Measurements from ENCODE around the gene SV2B.

SV2B gene

GRCh38 chr15:91268510-91268909 is 168.5 kb downstream of the SV2B start:
- TF ChIP-seq CTCF (conservative IDR thresholded peaks at IDR 0.05; ENCODE audit: low read depth, low read length) = peak; percentile 30
- H3K4me3 ChIP-seq (ENCODE audit: low read depth, low read length) = no peak overlapping the region
- DNase-seq (ENCODE audit: low read depth) = no peak

- H3K4me3 ChIP-seq (ENCODE audit: low read depth, low read length) = no peak overlapping the region
- TF ChIP-seq CTCF (conservative IDR thresholded peaks at IDR 0.05; ENCODE audit: low read depth, low read length) = no peak
- no peak for DNase-seq (ENCODE audit: low read depth)
These were observed 170.7 kb downstream of the SV2B start for GRCh38 chr15:91270747-91271146.

DNA sequence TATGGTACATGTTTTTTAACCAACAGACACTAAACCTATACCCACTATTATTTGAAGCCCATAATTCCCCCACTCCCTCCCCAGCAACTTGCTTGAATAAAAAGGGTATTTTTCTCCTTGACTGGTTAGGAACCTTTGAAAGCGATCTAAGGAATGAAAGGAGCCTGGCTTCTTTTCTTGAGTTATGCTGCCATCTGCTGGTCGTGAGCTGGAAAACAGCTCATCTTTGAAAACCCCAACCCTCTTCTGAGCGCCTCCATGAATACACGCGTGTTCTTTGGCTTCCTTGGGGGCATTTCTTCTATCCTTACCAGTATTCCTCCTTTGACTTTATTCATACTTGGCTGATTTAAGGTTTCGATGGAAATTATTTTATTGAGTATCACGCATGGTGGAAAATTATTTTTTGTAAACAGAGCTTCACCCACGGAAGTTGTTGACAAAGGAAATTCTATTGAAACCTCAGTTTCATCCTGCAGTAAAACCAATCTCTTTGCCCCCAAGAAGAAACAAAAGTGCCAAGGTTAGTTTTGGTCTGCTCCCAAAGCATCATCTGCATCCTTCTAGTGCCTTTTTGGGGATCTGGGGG is 171.6 kb downstream of the SV2B start:
- H3K4me3 ChIP-seq (ENCODE audit: low read depth, low read length) = no peak overlapping the region
- peak; percentile 82 for DNase-seq (ENCODE audit: low read depth)
- TF ChIP-seq CTCF (conservative IDR thresholded peaks at IDR 0.05; ENCODE audit: low read depth, low read length) = peak; percentile 85

- no peak for TF ChIP-seq CTCF (conservative IDR thresholded peaks at IDR 0.05; ENCODE audit: low read depth, low read length)
- no peak overlapping the region for H3K4me3 ChIP-seq (ENCODE audit: low read depth, low read length)
- no peak for DNase-seq (ENCODE audit: low read depth)
These were observed 175.8 kb downstream of the SV2B start for GRCh38 chr15:91275844-91276243.

- no peak for TF ChIP-seq CTCF (conservative IDR thresholded peaks at IDR 0.05; ENCODE audit: low read depth, low read length)
- DNase-seq (ENCODE audit: low read depth) = no peak
- no peak overlapping the region for H3K4me3 ChIP-seq (ENCODE audit: low read depth, low read length)
These were observed 178.9 kb downstream of the SV2B start for GRCh38 chr15:91278951-91279350.

DNA sequence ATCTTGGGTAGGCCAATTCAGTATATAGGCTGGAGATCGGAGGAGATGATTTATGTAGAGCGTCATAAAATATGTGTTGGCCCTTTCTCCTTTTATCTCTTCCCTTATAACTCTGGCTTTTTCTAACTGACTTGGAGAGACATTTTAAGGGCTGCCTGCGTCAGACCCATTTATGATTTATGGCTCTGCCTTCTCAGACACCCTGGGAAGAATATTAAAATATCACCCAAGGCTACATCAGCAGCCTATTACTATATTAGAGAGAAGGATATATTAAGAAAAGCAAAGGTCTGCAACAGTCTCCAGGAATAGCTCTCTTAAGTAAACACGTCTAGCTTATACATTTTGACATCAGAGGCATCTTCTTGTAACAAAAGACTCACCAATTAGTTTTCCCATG is 179.4 kb downstream of the SV2B start:
- no peak for DNase-seq (ENCODE audit: low read depth)
- H3K4me3 ChIP-seq (ENCODE audit: low read depth, low read length) = no peak overlapping the region
- TF ChIP-seq CTCF (conservative IDR thresholded peaks at IDR 0.05; ENCODE audit: low read depth, low read length) = no peak

DNA sequence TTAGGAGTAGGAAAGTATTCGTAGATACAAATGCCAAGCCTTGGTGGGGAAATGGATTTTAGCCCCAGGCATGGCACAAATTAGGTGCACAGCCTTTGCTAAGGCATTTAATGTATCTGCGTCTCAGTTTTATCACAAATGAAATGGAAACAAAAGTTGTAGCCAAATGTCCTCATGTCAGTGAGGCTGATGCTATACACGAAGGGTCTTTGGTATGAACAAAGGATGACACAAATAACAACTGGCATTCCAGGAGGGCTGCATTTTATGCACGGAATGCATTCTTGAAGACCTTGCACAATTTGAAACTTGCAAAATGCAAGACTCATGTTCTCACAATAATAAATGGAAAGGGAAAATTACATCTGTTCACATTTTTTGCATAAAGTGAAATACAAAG is 181.9 kb downstream of the SV2B start:
- no peak for DNase-seq (ENCODE audit: low read depth)
- H3K4me3 ChIP-seq (ENCODE audit: low read depth, low read length) = no peak overlapping the region
- TF ChIP-seq CTCF (conservative IDR thresholded peaks at IDR 0.05; ENCODE audit: low read depth, low read length) = no peak
